Activated CD8-positive, alpha-beta memory T cell treated with anti-CD3 and anti-CD28 coated beads, Interleukin-2, amount 50 U/mL, for 1 hour (primary cell): Measurements from ENCODE around the gene KAZN.

Experiments
- DNase-seq: peaks from one replicate; pipeline ENCODE4 v3.0.0-alpha.2; 2020; ENCODE audit errors: extremely low read depth

KAZN gene

DNA sequence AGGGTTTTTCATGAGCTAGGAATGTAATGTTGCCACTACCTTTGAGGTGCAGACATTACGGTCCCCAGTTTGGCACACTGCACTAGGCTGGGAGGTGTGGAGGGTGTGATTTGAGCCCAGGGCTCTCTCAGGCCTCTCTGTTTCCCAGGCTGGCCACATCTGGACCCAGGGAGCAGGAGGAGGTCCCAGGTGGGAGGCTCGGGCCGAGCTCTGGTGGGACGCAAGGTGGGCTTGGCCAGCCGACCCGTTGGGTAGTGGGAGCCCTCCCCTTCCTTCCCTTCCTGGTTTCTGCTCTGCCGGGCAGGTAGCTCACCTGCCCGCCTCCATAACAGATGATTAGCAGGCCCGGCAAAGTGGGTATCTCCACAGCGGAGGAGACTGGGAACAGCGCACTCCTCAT lies 408.9 kb downstream of the KAZN start:
- DNase-seq: no peak

DNA sequence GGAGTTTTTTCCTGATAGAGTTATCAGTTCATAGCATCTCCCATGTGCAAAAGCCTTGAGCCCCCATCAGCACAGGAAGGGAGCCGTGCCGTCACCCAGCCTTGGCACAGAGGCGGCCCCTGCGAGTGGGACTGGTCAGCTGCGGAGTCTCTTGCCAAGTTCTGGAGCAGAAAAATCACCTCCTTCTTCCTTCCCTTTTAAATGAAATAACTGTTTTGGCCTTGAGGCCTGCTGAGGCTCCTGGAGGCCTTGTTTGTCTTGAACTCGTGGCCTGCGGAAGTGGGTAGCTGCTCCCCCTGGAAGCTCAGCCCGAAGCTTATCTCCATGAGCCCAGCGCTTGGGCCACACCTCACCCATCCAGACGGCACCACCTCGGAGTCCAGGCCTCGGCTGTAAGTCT lies 409.4 kb downstream of the KAZN start:
- DNase-seq: no peak

DNA sequence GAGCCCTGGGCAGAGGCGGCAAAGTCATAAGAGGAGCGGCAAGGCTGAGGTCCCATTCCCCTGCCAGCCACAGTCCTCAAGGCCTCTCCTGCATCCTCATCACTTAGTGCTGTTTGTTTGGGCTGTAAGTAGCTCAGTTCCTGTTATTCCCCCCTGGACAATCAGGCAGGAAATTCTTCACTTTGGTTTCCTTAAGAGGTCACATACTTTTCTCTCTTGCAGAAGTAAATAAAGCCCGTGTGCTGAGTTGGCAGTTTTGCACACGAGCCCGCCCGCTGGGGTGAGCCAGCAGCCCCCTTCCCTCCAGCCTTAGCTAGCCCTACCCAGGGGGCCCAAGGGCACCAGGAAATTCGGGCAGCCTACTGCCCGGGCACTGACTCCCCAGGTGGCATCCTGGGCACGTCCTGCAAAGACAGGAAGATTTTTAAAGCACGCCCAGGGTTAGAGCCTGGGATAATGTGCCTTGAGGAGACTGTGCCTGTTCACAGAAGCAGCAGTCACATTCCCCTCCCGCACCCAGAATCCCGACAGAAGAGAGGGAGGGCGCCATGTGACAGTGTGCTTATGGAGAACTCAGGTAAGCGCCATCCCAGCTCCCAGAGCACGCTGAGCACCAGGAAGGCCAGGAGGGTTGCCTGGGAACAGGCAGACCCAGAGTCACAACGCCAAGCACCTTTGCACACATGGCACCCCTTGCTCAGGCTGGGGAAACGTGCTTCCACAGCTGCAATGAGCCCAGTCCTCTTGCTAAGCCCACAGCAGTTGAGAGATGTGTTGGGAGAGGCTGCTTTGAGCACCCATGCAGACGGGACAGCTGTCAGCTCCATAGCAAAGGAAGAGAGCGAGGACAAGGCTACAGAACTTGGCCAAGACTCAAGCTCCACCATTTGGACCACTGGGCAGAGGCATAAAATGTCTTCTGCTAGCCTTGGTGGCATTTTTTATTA lies 410.6 kb downstream of the KAZN start:
- no peak for DNase-seq

DNA sequence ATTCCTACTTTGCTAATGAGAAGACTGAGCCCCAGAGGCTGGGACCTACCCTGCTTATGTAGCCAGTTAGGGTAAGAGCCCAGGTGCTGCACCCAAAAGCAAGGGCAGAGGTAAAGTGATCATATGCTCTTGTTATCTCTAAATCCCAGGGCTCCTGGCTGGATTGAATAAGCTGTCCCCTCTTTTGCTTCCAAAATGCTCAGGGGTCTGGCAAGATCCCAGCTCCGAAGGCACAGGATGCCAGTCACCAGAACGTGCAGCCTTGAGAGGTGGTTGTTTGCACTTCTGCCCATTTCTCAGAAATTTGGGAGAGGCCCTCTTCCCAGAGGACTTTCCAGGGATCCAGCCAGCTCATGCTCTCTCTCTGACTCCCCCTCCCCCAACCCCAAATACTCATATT lies 412.7 kb downstream of the KAZN start:
- DNase-seq: no peak

DNA sequence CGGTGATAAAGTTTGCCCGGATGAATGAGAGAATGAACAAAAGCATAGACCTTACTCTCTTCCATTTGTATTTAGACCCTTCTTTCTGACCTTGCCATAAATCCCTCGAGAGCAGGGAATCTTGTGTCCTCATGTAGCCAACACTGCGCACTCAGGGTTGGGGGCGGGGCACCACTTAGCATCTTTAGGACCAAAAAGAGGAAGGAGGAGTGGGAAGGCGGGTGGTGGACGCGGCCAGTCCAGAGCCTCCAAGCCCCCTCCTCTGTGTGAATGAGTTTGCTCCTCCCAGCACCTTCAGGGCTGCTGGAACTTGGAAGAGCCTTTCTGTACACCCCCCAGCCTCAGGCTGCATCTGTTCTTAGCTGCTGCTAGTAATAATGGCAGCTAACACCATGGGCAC lies 413.2 kb downstream of the KAZN start:
- no peak for DNase-seq

DNA sequence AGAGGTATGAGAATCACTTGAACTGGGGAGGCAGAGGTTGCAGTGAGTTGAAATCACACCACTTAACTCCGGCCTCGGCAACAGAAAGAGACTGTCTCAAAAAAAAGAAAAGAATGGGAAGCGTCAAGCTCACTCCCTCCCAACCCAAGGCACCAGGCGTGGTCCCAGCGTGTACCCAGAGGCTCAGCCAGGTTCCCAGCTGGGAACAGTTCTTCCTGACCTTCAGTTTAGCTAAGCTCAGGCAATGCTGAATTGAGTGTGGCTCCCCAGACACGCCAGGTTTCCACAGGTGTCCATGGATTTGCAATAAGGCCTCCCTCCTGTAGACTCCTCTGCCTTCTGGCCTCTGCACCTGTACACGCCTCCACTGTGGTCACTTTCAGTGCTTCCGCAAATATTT lies 414.3 kb downstream of the KAZN start:
- no peak for DNase-seq

DNA sequence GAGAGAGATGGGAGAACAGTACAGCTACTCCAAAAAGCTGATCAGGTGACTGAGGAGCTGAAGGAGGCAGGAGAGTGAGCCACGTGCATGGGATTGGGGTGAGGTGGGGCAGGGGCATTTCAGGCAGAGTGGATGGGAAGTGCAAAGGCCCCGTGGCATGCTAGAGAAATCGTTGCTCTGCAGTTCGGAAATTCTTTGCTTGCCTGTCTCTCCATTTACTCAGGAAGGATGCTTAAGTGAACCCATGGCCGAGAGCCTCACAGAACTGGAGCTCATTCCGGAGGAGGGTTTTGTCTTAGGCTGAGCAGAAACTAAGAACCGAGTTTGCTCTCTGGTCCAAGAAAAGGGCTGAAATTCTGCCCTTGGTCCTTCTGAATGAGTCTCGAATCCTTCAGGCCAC lies 415.3 kb downstream of the KAZN start:
- no peak for DNase-seq

DNA sequence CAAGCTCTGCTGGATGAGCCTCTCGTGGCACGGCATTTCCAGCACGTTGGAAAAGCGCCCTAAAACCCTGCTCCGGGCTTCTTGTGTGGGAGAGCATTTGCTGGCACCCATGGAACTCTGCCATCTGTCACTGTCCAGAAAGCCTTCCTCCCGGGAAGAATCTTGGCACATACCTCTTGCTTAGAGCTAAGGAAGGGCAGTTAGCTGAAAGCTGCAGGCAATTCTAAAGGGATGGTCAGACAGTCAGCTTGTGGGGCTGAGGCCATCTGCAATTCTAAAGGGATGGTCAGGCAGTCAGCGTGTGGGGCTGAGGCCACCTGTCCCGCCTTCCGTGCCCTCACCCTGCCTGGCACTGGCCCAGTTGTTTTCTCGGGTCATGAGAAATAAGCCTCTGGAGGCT lies 416.0 kb downstream of the KAZN start:
- no peak for DNase-seq

DNA sequence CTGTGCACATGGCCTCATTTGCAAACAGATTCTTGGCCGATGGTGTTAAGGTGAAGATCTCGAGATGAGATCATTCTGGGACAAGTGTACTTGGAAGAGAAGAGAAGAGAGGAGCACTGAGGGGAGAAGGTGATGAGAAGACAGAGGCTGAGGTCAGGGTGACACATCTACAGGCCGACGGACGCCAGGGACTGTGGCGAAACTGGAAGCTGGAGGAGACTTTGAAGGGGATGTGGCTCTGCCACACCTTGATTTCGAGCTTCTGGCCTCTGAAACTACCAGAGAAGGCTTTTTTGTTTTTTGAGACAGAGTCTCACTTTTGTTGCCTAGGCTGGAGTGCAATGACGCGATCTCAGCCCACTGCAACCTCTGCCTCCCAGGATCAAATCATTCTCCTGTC lies 417.5 kb downstream of the KAZN start:
- no peak for DNase-seq

DNA sequence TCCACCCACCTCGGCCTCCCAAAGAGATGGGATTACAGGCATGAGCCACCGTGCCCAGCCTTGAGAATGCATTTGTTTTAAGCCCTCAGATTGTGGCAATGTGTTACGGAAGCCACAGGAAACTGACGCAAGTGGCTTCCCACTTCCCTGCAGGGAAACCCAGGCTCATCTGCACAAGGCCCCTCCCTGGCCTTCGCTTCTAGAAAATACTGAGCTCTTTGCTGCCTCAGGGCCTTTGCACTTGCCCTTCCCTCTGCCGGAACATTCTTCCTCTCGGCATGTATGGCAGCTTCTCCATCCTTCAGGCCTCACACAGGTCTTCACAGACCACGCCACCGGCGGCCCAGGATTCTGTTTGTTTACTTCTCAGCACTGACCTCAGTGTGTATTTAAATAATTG lies 418.0 kb downstream of the KAZN start:
- DNase-seq: no peak

DNA sequence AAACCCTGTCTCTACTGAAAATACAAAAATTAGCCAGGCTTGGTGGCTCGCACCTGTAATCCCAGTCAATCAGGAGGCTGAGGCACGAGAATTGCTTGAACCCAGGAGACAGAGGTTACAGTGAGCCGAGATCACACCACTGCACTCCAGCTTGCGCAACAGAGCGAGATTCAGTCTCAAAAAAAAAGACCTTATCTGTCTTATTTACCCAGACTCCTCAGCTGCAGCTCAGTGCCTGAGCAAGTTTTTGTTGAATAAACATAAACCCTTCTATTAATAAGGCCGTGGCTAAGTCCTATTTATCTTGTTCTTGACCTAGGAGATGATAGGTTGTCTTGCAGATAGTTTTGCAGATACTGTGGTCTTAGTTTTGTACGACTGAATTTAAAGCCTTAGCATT lies 418.6 kb downstream of the KAZN start:
- DNase-seq: no peak

DNA sequence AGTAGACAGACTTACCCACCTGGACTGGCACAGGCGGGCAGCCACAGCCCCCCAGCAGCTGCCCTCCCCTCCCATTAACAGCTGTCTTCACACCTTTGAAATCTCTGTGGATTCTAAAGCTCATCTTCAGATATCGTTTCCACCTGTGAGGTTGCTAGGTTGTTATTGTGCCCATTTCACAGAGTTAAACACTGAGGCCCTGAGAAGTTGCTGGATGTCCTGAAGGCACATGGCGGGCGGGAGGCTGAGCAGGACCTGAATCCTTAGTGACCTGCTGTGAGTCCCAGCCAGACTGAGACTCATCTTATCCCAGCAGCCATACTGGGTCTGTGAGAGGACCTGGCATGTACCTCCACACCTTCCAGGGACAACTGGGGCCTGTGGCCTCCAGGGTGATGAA lies 420.3 kb downstream of the KAZN start:
- no peak for DNase-seq

DNA sequence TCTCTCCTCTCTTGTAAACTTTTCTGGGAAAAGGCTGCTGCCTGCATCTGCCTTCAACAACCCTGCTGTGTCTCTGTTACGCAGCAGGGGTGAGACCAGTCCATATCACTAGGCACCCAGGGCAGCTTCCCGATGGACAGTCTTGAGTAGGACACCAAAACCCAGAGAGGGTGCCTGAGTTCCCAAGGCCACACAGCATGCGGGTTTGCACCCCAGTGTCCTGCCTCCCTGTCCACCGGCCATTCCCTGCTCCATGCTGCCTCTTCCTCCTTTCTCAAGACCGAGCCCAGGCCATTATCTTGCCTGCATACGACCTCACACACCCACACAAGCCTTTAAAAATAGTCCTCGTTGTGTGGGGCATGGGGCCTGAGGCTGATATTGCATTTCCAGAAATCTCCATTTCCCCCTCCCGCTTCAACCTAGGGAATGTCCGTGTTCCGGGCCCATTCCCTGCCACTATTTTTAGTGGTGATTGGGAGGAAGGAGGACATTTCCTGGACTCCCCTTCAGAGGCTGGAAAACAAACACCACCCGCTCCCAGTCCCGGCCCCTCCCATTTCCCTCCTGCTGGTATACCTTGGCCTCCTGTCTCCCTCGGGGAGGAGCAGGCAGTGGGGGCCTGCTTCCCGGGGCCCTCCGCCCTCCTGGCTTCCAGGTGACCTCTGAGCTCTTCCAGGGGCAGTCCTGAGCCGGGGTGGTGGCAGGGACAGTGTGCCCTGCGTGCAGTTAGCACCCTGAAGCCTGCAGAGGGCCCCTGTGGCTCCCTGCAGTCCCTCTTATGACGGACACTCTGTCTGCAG lies 422.7 kb downstream of the KAZN start:
- no peak for DNase-seq

DNA sequence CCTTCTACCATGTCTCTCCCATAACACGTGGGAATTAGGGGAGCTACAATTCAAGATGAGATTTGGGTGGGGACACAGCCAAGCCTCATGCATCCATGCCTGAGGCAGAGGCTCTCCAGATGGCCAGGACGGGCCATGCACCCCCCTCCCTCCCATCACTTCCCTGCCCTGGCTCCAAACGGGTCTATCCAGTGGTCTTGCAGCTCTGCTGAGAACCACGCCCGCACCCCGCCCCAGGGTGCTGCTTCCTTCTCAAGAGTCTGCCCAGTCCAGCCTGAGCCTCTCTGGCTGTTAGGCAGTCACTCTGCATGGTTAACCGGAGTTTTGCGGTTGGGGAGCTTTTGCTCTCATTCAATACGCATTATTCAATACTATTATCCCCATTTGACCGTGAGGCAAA lies 423.6 kb downstream of the KAZN start:
- no peak for DNase-seq

DNA sequence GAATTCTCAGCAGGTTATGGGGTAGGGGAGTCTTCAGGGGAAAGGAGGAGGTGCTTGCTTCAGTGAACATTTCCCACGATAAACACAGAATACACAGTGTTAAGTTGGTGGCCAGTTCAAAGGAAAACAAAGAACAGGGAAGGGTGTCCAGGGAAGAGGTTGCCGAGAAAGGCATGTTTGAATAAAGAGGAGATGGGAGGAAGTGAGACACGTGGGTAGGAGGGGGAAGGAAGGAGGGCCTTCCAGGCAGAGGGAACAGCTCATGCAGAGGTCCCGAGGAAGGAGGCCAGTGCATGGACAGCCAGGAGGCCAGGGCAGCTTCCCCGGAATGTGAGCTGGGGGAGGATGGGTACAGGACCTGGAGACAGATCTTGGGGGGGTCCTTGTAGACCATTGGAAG lies 424.7 kb downstream of the KAZN start:
- no peak for DNase-seq

DNA sequence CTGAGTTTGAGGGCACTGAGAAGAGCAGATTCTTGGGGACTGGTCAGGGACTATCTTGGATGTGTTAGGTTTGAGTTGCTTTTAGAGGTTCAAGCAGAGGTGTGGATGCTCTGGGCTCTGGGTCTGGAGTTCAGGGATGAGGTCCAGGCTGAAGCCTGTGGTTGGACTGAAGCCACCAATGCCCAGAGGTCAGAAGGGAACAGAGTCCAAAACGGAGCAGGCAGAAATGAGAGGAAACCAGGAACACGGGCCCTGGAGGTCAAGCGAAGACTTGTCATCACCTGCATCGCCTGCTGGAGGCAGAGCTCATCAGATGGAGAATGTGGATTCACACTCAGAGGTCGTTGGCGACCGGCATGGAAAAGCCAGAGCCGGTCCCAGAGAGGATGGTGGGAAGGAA lies 425.5 kb downstream of the KAZN start:
- DNase-seq: no peak

DNA sequence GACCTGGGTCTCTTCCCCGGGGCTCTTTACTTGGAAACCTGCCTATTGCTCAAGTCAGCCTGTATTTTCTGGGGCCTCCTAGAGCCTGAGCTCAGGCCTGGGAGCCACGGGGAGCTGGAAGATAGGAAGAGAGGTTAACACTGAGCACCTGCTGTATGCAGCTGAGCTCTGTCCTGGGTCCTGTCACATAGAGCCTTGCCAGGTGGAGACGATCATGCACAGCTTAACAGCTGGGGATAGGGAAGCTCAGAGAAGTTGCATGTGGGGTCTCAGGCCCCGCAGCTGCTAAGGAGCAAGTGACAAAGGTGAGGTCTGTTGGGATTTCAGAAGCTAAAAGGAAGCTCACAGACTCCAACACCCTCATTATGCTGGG lies 427.6 kb downstream of the KAZN start:
- no peak for DNase-seq

DNA sequence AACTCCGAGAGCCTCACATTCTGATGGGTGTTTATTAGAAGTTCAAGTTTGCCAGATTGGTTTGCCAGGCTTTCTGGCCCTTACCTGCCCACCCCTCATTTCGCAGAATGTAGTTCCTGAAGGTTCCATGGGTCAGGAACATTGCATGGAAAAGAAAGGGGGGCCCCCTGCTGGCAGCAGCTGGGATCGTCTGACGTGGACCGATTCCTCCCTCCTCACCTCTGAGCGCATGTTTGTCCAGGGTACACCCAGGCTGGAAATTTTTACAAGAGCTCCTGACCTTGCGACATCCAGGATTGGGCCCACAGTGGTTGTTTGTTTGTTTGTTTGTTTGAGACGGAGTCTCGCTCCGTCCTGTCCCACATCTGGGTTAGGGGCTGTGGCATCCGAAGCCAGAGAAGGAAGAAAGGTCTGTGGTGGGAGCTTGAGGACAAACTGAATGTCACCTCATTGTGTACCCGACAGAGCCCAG lies 429.1 kb downstream of the KAZN start:
- no peak for DNase-seq

DNA sequence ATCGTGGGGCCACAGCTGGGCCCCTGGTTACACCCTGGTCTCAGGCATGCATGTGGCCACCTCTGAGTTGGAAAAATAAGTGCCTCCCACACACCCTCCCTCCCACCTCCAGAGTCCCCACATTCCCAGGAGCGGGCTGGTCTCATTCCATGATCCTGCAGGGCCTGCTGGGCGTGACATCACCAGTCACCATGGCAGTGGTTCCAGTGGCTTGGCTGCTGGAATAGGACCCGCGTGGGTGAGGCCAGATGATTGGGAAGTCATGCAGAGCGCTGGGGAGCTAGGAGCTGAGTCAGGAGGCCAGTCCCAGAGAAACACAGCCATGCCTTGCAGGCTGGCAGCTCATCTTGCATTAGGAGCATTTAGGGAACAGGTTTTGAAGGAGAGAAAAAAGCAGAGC lies 429.6 kb downstream of the KAZN start:
- no peak for DNase-seq

DNA sequence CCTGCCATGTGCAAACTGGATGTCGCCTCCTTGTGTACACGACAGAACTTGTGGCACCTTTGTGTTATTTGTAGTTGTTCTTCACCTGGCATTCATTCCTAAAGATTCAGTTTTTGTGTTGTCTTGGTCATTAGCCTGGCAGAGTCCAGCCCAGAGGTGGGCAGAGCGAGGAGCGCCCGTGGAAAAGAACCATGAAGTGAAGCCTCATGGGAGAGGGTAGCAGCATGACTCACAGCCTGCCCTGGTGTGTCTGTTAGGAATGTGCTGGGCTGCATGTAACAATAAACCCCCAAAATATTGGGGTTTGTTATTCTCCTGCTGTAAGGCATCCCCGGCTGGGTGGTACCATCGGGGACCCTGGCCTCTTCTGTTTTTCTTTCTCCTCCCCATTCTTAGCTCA lies 430.1 kb downstream of the KAZN start:
- DNase-seq: no peak

DNA sequence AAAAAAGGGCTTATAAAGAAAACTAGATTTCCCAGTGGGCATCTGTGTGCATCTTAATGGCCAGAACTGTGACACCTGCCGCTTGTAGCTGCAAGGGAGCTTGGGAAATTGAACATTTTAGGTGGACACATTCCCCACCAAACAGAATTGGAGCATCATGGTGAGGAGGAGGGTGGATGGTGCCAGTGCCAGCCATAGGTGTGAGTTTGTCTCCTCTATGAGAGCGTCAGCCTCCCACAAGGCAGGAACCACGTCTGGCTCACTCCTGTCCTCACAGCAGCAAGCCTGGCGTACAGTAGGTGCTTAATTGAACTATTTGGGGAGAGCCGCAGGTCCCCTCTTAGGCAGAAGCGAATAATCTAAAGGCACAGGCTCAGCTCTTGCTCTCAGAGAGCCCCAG lies 430.6 kb downstream of the KAZN start:
- no peak for DNase-seq

DNA sequence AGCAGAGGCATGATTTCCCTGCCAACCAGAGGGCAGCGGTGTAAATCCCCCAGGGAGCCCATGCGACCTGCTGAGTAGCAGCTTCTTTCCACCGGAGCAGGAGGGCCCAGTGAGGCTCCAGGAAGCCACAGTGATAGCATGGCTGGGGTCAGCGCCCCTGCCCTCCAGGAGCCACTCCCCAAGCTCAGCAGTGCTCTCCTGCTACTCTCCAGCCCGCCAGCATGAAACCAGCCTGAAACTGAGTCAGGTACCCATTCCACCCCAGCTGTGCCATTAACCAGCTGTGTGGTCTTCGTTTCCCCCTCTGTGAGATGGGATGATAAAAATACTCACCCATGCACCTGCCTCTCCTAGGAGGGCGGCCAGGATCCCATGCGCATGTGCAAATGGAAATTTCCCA lies 431.3 kb downstream of the KAZN start:
- no peak for DNase-seq
